ENCODE data around the gene GUCA2B.

The GUCA2B gene

DNA sequence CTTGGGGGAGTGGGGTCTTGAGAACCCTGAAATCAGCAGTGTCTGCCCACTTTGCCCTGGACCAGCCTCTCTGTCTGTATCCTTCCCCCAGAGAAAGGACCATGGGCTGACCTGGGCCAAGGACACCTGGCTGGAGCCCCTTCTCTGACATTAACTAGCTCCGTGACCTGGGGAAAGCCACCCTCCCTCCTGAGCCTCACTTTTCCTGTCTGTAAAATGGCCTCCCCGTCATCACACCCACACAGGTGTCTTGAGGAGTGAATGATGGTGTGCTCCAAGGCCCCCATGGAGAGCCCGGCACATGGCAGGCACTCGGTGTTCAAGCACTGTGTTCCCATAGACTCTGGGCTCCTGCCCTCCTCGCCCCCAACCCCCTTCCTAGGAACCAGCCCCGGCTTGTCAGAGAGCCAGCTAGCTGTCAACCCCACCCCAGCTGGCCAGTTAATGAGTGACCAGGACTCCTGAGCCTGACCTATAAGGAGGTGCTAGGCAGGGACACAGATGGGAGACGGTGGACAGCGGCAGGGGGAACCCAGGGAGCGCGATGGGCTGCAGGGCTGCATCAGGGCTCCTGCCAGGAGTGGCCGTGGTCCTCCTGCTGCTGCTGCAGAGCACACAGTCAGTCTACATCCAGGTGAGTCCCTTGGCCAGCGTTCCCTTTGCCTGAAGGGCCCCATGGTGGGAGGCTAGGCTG, at the start of gene GUCA2B:
TSS of gene GUCA2B (plus strand) at position 504 of the 694 bp plus-strand sequence. CDS start at position 545, 41 bp downstream.
- DNase-seq (ENCODE audit: low read depth, low spot score) = no peak

DNA sequence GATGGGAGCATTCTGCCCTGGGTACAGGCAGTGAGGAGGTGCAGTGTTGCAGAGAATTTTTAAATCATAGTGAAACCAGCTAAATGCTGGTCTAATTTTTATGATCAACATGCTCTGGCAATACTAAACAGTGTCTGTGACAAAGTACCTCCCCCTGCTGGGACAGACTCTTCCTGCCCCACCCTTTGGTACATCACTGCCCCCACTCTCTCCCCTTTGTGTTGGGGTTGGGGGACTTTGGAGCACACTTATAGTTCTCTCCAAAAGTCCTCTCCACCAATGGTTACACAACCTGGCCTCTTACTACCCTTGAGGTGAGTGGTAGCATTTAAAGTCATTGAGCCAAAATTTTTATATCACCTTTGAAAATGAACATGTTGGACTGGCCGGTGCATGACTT, 48.2 kb upstream of the GUCA2B start:
- DNase-seq (ENCODE audit: low read depth, low spot score) = no peak

DNA sequence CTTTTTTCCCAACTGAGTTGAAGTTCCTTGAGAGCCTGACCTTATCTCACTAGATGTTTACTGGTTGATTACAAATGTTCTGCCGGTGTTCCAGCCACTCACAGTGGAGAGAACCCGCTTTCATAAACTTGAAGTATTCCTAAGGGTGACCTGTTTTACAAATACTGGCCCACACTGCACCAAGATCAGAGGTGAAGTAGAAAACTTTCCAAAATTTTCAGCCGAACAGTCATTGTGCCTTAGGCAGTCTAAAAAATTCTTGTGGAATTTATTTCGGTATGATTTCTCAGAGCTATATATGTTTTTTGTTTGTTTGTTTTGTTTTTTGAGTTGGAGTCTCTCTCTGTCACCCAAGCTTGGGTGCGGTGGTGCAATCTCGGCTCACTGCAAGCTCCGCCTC, 44.9 kb upstream of the GUCA2B start:
- DNase-seq (ENCODE audit: low read depth, low spot score) = no peak

DNA sequence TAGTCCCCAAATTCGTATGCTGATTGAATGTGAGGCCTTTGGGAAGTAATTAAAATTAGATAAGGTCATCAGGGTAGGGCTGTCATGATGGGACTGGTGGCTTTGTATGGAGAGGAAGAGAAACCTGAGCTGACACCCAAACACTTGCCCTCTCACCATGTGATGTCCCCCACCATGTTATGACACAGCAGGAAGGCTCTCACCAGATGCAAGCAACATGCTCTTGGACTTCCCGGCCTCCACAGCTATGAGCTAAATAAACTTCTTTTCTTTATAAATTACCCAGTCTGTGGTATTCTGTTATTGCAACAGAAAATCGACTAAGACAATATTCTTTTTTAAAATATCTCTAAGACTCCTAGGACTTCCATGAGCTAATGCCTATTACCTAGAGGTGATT, 43.6 kb upstream of the GUCA2B start:
- DNase-seq (ENCODE audit: low read depth, low spot score) = no peak

DNA sequence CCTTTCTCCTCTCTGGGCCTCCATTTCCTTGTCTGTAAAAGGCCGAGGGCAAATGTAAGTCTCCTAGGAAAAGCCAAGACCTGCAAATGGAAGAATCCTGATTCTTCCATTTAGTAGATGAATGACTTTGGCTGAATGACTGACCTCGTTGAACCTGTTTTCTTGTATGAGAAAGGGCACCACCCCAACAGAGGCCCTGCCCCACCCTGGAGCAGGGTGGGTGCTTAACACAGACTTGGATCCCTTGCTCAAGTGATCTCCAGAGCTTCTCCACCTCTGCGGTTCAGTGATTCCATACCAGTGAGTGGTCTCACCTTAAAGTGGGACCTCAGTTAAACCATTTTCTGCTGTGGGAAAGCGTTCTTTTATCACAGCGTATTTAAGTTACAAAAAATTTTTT, 39.0 kb upstream of the GUCA2B start:
- DNase-seq (ENCODE audit: low read depth, low spot score) = no peak

DNA sequence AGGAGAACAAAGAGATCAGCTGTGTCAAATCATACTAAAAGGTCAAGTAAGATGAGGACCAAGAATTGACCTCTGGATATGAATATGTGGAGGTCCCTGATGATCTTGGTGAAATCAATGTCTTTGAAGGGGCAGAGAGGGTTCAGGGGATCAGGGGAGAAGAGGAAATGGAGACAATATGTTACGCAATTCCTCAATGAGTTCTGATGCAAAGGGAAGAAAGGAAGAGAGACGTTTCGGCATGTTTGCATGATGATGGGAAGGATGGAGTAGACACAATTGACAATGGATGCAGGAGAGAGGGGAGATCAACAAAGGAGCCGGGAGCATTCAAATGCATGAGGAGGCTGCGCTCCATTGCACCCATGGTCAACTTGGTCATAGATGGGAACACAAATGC, 36.0 kb upstream of the GUCA2B start:
- no peak for DNase-seq (ENCODE audit: low read depth, low spot score)

DNA sequence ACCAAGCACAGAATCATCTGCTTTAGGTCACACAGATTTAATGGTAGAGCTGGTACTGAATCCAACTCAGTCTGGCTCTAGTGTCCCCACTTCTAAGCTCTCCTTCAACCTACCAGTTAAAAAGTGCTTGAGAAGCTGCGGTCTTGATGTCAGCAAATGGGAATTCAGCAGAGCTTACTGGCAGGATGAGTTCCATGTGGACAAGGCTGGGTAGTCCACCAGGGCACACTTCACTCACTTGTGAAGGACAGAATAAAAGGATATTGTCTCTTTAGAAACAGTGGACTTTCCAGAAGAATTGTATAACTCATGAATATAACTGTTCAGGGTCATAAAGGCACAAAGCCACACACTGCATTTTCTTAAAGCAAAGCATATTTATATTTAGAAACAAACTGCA, 35.1 kb upstream of the GUCA2B start:
- DNase-seq (ENCODE audit: low read depth, low spot score) = no peak

DNA sequence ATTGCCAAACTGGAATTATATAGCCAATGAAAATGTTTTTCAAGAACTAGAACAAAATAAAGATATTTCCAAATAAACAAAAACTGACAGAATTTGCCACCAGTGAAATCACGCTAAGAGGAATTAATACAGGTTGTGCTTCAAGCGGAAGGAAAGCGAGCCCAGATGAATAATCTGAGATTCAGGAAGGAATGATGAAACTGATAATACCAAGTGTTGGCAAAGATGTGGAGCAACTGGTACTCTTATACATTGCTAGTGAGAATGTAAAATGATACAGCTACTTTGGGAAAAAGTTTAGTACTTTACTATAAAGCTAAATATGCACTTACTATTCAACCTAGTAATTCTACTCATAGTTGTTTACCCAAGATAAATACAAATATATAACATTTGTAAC, 30.8 kb upstream of the GUCA2B start:
- no peak for DNase-seq (ENCODE audit: low read depth, low spot score)

DNA sequence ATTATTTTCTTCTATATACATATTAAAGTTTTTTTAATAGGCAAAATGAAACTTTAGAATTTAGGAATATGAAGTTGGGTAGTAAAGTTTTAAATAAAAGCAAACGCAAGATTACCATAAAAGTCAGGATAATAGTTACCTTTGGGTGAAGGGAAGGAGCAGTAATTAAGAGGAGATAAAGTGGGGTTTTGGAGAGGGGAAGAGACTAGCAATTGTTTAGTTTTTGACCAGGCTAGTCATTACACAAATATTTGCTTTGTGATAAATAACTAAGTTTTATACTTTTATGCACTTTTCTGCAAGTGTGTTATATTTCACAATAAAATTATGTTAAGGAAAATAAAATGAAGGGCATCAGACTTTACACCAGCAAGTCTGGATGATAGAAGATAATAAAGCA, 27.7 kb upstream of the GUCA2B start:
- DNase-seq (ENCODE audit: low read depth, low spot score) = no peak

DNA sequence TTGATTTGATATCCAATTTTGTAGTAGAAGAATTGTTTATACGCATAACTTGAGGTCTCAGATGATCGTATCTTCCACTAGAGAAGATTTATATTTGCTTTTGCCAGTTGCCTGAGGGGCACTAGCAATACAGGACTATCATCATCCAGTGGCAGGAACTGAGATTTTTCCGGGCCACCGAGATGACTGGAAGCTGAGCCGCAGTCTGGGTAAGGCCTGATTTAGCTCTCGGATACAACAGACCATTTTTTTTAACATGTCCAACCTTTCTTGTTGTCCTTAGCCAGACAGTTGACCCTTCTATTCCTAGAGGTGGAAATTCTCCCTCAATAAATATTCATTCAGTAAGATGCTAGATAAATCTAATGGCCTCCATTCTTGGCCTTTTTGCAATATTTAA, 25.4 kb upstream of the GUCA2B start:
- no peak for DNase-seq (ENCODE audit: low read depth, low spot score)

DNA sequence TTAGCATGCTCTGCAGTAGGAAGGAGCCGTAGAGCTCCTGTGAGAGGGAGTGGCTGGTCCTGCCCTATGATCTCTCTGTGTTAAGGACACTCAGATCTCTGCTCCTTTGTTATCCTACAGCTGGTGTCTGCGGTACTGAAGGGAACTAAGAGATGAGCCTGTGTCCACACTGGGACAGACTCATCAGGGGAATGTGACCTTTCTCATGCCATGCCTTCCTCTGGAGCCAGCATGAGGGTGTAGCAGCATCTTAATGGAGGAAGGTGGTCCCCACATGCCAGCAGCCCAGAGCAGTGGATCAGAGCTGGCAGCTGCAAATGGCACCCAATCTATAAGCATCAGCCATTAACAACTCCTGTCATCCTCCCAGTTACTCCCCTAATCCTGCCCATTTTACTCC, 24.7 kb upstream of the GUCA2B start:
- DNase-seq (ENCODE audit: low read depth, low spot score) = no peak

DNA sequence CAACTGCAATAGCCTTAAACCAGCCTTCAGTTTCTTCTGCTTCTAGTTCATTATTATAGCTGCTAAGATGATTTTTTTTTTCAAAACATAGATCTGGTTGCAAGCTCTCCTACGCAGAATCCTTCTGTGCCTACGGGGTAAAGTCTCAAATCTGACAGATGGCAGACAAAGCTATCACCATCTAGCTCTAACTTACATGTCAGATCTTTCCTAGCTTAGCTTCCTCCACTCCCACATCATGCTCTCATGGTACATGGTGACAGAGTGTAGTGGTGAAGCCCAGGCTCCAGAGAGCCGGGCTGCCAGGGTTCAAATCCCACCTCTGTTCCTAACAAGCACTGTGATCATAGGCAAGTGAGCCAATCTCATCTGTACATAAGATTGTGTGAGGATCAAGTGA, 24.2 kb upstream of the GUCA2B start:
- no peak for DNase-seq (ENCODE audit: low read depth, low spot score)

DNA sequence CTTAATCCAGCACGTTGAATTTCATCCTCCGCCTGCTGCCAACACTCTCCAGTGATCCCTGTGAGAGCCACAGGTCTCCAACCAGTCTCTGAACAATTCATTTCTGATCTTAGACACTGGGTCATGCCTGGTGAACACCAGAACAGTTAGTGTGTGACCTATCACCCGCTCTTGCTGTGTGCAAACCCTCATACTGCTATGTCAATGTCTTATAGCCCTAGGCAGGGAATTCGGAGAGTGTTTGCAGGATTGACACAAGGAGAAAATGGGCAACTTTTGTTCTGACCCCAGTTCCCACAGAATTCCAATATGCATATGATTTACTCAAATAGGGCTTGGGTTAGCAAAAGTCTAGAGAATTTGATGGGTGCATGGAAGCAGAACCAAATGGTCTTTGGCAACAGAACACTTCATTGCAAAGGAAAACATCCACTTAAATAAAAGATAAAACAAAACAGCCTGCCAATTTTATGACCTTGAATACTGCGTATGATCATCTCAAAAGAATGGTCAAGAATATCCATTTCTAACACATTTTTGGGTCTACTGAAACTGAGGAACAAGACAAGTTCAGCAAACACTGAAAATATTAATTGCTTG, 23.0 kb upstream of the GUCA2B start:
- DNase-seq (ENCODE audit: low read depth, low spot score) = no peak

DNA sequence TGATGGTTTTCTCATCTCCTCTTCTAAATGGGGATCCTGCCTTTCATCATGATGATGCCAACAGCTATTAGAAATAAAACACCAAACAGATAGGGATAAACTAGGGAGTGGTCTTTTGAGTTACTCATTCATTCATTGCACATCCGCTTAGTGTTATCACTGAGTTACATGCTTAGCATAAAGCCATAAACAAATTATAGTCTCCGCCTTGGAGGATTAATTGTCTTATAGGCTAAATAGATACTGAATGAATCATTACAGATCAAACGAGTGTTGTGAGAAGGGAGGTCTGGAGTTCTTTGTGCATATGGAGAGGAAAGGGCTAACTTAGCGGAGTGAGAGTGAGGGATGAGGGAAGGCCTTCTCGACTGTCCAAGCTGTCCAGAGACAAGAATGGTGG, 19.8 kb upstream of the GUCA2B start:
- DNase-seq (ENCODE audit: low read depth, low spot score) = no peak

DNA sequence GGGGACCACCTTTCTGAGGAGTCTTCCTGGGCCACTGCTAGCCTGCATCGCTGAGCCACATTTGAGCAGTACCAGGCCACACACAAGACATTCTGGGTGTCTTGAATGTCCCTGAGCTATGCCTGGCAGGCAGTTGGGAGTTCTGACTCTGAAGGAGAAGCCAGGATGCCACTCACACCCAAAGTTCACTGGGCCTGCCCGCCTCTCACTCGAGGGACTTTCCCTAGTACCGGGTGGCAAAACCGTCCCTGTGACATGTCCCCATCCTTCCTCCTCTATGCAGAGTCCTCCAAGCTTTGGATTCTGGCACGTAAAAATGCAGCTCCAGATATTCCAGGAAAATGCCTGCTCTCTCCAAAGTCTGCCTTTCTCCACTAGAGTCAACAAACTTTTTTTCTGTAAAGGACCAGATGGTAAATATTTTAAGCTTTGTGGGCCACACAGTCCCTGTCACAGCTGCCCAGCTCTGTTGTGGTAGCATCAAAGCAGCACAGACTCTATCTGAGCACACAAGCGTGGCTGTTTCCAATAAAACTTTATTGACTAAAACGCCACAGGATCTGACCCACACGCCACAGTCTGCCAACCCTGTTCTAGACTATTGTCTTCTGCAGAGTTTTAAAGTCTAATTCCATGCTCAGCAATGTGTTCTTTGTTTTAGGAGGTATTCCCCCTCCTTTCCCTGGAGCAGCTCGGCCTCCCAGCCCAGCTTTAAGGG, 19.2 kb upstream of the GUCA2B start:
- DNase-seq (ENCODE audit: low read depth, low spot score) = no peak

DNA sequence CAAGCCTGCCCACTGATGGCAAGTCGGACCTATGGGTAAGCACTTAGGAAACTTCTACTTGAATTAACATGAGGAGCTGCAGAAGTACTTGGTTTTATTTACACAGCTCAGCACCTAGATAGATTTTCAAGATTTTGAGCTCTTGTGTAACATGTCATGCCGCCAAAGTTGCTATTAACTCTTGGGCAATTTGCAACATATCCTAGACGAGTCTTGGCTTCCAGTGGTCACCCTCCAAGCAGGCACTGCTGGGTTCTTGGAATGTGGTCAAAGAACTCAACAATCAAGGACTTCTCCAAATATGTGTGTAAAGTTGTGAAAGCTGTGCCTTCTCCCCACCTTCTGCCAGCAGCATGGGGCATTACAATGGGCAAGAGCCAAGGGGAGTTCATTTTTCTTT, 17.8 kb upstream of the GUCA2B start:
- no peak for DNase-seq (ENCODE audit: low read depth, low spot score)

DNA sequence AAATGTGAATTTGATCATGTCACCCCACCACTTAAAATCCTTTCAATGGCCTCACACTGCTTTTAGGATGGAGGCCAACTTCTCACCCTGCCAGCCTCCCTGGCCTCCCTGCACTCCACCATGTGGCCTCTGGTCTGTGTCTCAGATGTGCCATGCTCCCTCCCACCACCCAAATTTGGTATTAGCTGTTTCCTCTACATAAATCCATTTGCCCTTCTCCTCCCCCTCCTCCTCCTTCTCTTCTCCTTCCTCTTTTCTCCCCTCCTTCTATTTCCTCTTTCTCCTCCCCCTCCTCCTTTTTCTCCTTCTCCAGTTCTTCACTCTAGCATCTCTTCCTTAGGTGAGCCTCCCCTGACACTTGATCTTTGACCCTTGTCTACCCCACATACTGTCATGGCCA, 16.7 kb upstream of the GUCA2B start:
- DNase-seq (ENCODE audit: low read depth, low spot score) = no peak

DNA sequence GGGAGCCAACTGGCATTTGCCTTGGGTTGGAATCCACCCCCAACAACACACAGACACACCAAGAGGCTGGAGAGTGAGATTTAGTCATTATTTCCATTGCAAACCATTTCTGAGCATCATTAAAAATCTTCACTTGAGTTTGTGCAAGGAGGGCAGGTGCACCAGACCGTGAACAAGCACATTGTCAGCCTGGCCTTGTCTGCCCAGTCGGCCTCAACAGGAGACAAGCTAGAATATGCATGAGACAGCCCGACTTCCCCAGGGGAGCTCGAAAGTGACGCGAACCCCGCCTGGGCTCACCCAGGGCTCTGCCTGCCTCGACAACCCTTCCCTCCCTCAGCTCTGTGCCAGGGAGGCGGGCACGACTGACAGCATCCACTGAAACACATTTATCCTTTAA, 15.4 kb upstream of the GUCA2B start:
- DNase-seq (ENCODE audit: low read depth, low spot score) = no peak

DNA sequence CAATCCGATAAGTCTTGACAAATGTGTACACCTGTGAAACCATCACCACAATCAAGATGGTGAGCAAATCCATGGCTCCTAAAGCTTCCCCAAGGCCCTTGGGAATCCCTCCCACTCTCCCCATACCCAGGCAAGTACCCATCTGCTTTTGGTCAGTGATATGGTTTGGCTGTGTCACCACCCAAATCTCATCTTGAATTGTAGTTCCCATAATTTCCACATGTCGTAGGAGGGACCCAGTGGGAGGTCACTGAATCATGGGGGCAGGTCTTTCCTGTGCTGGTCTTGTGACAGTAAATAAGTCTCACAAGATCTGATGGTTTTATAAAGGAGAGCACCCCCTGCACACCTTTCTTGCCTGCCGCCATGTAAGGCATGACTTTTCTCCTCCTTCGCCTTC, 14.6 kb upstream of the GUCA2B start:
- no peak for DNase-seq (ENCODE audit: low read depth, low spot score)

DNA sequence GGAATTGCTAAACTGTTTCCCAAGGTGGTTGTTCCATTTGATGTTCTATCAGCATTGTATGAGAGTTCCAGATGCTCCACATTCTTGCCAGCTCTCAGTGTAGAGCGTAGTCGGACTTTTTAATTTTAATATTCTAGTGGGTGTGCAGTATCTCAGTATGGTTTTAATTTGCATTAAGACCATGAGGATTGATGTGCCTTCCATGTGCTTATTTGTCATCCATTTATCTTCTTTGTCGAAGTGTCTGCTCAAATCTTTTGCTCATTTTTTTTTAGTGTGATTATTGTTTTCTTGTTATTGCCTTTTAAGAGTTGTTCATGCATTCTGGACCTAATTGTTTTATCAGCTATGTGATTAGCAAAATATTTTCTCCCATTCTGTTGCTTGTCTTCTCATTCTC, 13.8 kb upstream of the GUCA2B start:
- no peak for DNase-seq (ENCODE audit: low read depth, low spot score)

DNA sequence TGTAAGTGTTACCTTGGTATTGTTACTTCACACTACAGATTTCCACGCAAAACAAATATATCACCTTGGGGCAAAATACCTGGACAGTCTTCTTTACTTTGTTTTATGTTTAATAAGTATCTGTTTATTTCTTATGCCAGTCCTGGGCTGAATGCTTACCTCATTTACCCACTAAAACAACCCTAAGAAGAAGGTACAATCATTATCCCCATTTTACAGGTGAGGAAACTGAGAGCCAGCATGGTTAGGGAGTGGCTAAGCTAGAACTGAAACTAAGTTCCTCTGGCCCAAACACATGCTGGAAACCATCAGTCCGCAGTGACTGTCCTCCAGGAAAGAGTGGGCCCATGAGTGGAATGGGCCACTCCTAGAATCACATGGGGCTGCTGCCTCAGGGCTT, 13.0 kb upstream of the GUCA2B start:
- DNase-seq (ENCODE audit: low read depth, low spot score) = no peak

DNA sequence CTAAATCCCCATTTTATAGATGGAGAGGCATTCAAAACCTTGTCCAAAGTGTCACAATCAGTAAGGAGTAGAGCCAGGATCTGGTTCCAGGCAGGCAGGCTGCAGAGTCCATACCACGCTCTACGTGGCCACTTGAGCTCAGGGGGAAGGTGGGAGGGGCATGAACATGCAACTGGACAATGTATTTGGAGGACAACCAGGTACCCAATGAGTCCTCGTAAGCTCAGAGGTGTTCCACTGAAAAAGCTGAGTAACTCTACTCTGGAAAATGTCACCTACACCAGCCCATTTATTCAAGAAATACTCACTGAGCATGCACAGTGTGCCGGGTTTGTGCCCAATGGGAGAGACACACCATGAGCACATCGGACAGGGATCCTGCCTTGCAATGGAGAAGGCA, 11.2 kb upstream of the GUCA2B start:
- no peak for DNase-seq (ENCODE audit: low read depth, low spot score)
